ENCODE results near the gene RPL12.

- TF ChIP-seq FOXP2 (optimal IDR thresholded peaks at IDR 0.05; ENCODE audit: control extremely low read depth, extremely low read length, insufficient read depth) (no peak), EZH2 (IDR thresholded peaks at IDR 0.05) (no peak), POLR2AphosphoS5 (IDR thresholded peaks at IDR 0.05; ENCODE audit: borderline replicate concordance, low read depth, low read length) (no peak)
Observed at GRCh38 chr9:127448112-127448805, 2.9 kb downstream of the RPL12 start.

Data from SK-N-MC (cell line).